ENCODE results near the gene CPS1.

- TF ChIP-seq ZNF792 (tag by site-specific recombination; IDR thresholded peaks at IDR 0.05) (no peak), ZNF785 (tag by site-specific recombination; IDR thresholded peaks at IDR 0.05) (no peak), KLF7 (tag by site-specific recombination; IDR thresholded peaks at IDR 0.05; ENCODE audit: borderline replicate concordance) (no peak), ZSCAN16 (tag by site-specific recombination; IDR thresholded peaks at IDR 0.05) (no peak), ZFP37 (tag by site-specific recombination; IDR thresholded peaks at IDR 0.05) (no peak), ZBTB1 (tag by site-specific recombination; IDR thresholded peaks at IDR 0.05) (no peak), ZNF645 (tag by site-specific recombination; IDR thresholded peaks at IDR 0.05) (no peak), KLF9 (tag by site-specific recombination; IDR thresholded peaks at IDR 0.05; ENCODE audit: low read depth) (no peak)
- TF ChIP-seq, protein P1, sequence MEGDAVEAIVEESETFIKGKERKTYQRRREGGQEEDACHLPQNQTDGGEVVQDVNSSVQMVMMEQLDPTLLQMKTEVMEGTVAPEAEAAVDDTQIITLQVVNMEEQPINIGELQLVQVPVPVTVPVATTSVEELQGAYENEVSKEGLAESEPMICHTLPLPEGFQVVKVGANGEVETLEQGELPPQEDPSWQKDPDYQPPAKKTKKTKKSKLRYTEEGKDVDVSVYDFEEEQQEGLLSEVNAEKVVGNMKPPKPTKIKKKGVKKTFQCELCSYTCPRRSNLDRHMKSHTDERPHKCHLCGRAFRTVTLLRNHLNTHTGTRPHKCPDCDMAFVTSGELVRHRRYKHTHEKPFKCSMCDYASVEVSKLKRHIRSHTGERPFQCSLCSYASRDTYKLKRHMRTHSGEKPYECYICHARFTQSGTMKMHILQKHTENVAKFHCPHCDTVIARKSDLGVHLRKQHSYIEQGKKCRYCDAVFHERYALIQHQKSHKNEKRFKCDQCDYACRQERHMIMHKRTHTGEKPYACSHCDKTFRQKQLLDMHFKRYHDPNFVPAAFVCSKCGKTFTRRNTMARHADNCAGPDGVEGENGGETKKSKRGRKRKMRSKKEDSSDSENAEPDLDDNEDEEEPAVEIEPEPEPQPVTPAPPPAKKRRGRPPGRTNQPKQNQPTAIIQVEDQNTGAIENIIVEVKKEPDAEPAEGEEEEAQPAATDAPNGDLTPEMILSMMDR (tag by site-specific recombination; IDR thresholded peaks at IDR 0.05) = no peak
Measured at GRCh38 chr2:210676067-210676466, 119.7 kb downstream of the CPS1 start.
